HCT116 (cell line): ENCODE measurements around the gene OR10A5. TPM values are rescaled to one million over a fixed set of nuclear protein-coding genes. Genes with fewer than 3 reads are reported as not detected.
A peak's percentile ranks its signal among the peaks of the same experiment; 100 is the strongest.

Experiments
- ATAC-seq: fragments of 200-7000 bp; cut with Tn5 transposase; 2 replicates; pipeline ENCODE4 v1.9.1; 2020; ENCODE audit warnings: mild to moderate bottlenecking, moderate library complexity
- BruUV-seq: library from RNA; stranded (reverse); fragments of 400-500 nt; replicated peaks from 2 replicates; lab custom pipeline; 2021; lab: Mats Ljungman, UMichigan
- CTCF ChIA-PET: fragments of 300-600 bp; sonication (Branson Sonifier 250); formaldehyde crosslinking; loops from one replicate; lab custom pipeline; 2021; ENCODE audit warnings: antibody characterized with exemption; lab: Charles Lee
- POLR2A ChIA-PET: fragments of 300-600, 350-600 bp; sonication (Branson Sonifier 250); formaldehyde crosslinking; loops from one replicate; lab custom pipeline; 2021; ENCODE audit warnings: antibody characterized with exemption; lab: Charles Lee
- RAD21 ChIA-PET, 2 experiments: fragments of 300-600 bp; sonication (Branson Sonifier 250); formaldehyde crosslinking; loops; one replicate each; lab custom pipeline; 2023; ENCODE audit warnings: low total read pairs in 2 of 2; ENCODE audit not compliant: uncharacterized antibody in 2 of 2, unreplicated experiment in 2 of 2, low non-redundant PET in 1 of 2; lab: Charles Lee
- DNase-seq: peaks from one replicate; pipeline ENCODE4 v3.0.0-alpha.2; 2010; ENCODE audit warnings: low read depth, low spot score
- H2AFZ ChIP-seq: fragments of 200-600 bp; shearing (Covaris generic), sonication (generic); 2 replicates; pipeline ENCODE4 v1.6.1; 2017; ENCODE audit warnings: low read depth, mixed run types, mixed read lengths, antibody characterized with exemption, low read length; ENCODE audit not compliant: poor library complexity, severe bottlenecking
- H3K27ac ChIP-seq: 2 replicates; pipeline ENCODE4 v1.5.1; 2012; ENCODE audit warnings: low read depth, low read length
- H3K27me3 ChIP-seq: fragments of 200-600 bp; sonication (generic); 2 replicates; pipeline ENCODE4 v1.6.1; 2016; ENCODE audit warnings: mixed run types, low read length, mixed read lengths; ENCODE audit not compliant: insufficient read depth
- H3K36me3 ChIP-seq, 2 experiments: fragments of 200-500 bp in 1 of 2; fragments of 200-600 bp in 1 of 2; sonication (Bioruptor generic) in 1 of 2; sonication (generic) in 1 of 2; 2 replicates each; pipeline versions ENCODE4 v1.5.1 to v1.6.1; 2014 to 2016; ENCODE audit warnings: low read length in 2 of 2, inconsistent platforms in 1 of 2, mixed read lengths in 1 of 2, mixed run types in 1 of 2; ENCODE audit not compliant: insufficient read depth in 2 of 2, control insufficient read depth in 1 of 2
- H3K4me1 ChIP-seq, 2 experiments: fragments of 200-600 bp in 1 of 2; sonication (generic) in 1 of 2; 2 replicates each; pipeline versions ENCODE4 v1.5.1 to v1.6.1; 2012 to 2017; ENCODE audit warnings: low read length in 2 of 2, inconsistent platforms in 1 of 2, mild to moderate bottlenecking in 1 of 2, mixed read lengths in 1 of 2, mixed run types in 1 of 2, moderate library complexity in 1 of 2; ENCODE audit not compliant: insufficient read depth in 2 of 2, control insufficient read depth in 1 of 2
- H3K4me2 ChIP-seq: fragments of 200-600 bp; sonication (generic); 2 replicates; pipeline ENCODE4 v1.6.1; 2017; ENCODE audit warnings: mixed run types, low read length, mixed read lengths
- H3K4me3 ChIP-seq, 2 experiments: fragments of 200-600 bp in 1 of 2; sonication (generic) in 1 of 2; replicated peaks in 1 of 2; 2 replicates each; pipeline ENCODE4 v1.5.1; 2011 to 2016; ENCODE audit warnings: low read length in 2 of 2, control low read depth in 1 of 2, low read depth in 1 of 2, mild to moderate bottlenecking in 1 of 2, mixed read lengths in 1 of 2, mixed run types in 1 of 2
- H3K79me2 ChIP-seq: fragments of 200-600 bp; sonication (generic); 2 replicates; pipeline ENCODE4 v1.6.1; 2017; ENCODE audit warnings: mild to moderate bottlenecking, mixed run types, low read length, moderate library complexity, mixed read lengths; ENCODE audit not compliant: insufficient read depth
- H3K9ac ChIP-seq: fragments of 200-600 bp; sonication (generic); 2 replicates; pipeline ENCODE4 v1.6.1; 2016; ENCODE audit warnings: low read length, mixed read lengths
- H3K9me2 ChIP-seq: fragments of 200-600 bp; sonication (generic), shearing (Covaris generic); 2 replicates; pipeline ENCODE4 v1.6.1; 2017; ENCODE audit warnings: mixed run types, mild to moderate bottlenecking, moderate library complexity; ENCODE audit not compliant: insufficient read depth
- H3K9me3 ChIP-seq, 2 experiments: fragments of 200-500 bp in 1 of 2; fragments of 200-600 bp in 1 of 2; sonication (Bioruptor generic) in 1 of 2; sonication (generic) in 1 of 2; 2 replicates each; pipeline ENCODE4 v1.6.1; 2014 to 2017; ENCODE audit warnings: low read length in 2 of 2, mixed read lengths in 2 of 2, inconsistent platforms in 1 of 2, low read depth in 1 of 2, mild to moderate bottlenecking in 1 of 2, mixed run types in 1 of 2, moderate library complexity in 1 of 2; ENCODE audit not compliant: control insufficient read depth in 1 of 2, insufficient read depth in 1 of 2
- H4K20me1 ChIP-seq: fragments of 200-600 bp; sonication (generic), shearing (Covaris generic); 2 replicates; pipeline ENCODE4 v1.6.1; 2017; ENCODE audit warnings: mixed run types, mild to moderate bottlenecking, moderate library complexity; ENCODE audit not compliant: insufficient read depth
- CBX3 ChIP-seq: IDR thresholded peaks from 2 replicates; pipeline ENCODE4 v1.6.1; 2012; ENCODE audit warnings: low read depth
- EZH2 ChIP-seq: fragments of 200-600 bp; sonication (generic); IDR thresholded peaks from 2 replicates; pipeline ENCODE4 v1.6.1; 2017; ENCODE audit warnings: antibody characterized with exemption, mixed run types
- JUND ChIP-seq: IDR thresholded peaks from 2 replicates; pipeline ENCODE4 v1.6.1; 2012
- MAX ChIP-seq: IDR thresholded peaks from 2 replicates; pipeline ENCODE4 v1.6.1; 2012
- RAD21 ChIP-seq: IDR thresholded peaks from 2 replicates; pipeline ENCODE4 v1.6.1; 2012; ENCODE audit warnings: low read depth, mild to moderate bottlenecking
- REST ChIP-seq: IDR thresholded peaks from 2 replicates; pipeline ENCODE4 v1.6.1; 2012; ENCODE audit warnings: low read depth
- SIN3A ChIP-seq: IDR thresholded peaks from 2 replicates; pipeline ENCODE4 v1.6.1; 2012; ENCODE audit warnings: low read depth
- SP1 ChIP-seq: IDR thresholded peaks from 2 replicates; pipeline ENCODE4 v1.6.1; 2012; ENCODE audit warnings: low read depth
- SRF ChIP-seq: IDR thresholded peaks from 2 replicates; pipeline ENCODE4 v1.6.1; 2012; ENCODE audit warnings: low read depth
- TCF7L2 ChIP-seq: IDR thresholded peaks from 2 replicates; pipeline ENCODE4 v1.7.0; 2011; ENCODE audit warnings: borderline replicate concordance, inconsistent platforms; ENCODE audit not compliant: insufficient read depth, insufficient read length; ENCODE audit errors: extremely low read depth
- YY1 ChIP-seq: IDR thresholded peaks from 2 replicates; pipeline ENCODE4 v1.6.1; 2011; ENCODE audit warnings: low read length, low read depth, moderate library complexity, mild to moderate bottlenecking; ENCODE audit not compliant: insufficient replicate concordance; ENCODE audit errors: extremely low read depth
- ZBTB33 ChIP-seq: IDR thresholded peaks from 2 replicates; pipeline ENCODE4 v1.6.1; 2011; ENCODE audit warnings: mild to moderate bottlenecking, low read length, moderate library complexity; ENCODE audit not compliant: insufficient replicate concordance; ENCODE audit errors: extremely low read depth
- ZFX ChIP-seq: fragments of 450-650 bp; IDR thresholded peaks from 2 replicates; pipeline ENCODE4 v1.6.1; 2017
- ZNF274 ChIP-seq: fragments of 200-500 bp; sonication (Bioruptor generic); IDR thresholded peaks from 2 replicates; pipeline ENCODE4 v1.6.1; 2014; ENCODE audit warnings: mild to moderate bottlenecking, low read depth, low read length, inconsistent platforms
- intact Hi-C: fragments of 100-400 bp; cut with micrococcal nuclease; formaldehyde crosslinking; loops from 2 replicates; pipeline ENCODE4 v1.10.0; 2022
- total RNA-seq: library from RNA; stranded (reverse); gene quantifications from one replicate; pipeline ENCODE4 v1.2.1, GENCODE V29; 2021; ENCODE audit not compliant: unreplicated experiment

Gene OR10A5
- total RNA-seq, 1 experiment from 2014 or later: not detected

GRCh38 chr11:6817694-6818093, 27.8 kb upstream of the OR10A5 start:
- ChIA-PET CTCF (no interaction called here), POLR2A (no interaction called here), RAD21 (no interaction called here)
- Histone ChIP-seq H3K79me2 (no peaks in the 10 kb centered on the region), H3K9me2 (no peaks in the 10 kb centered on the region), H2AFZ (no peak overlapping the region), H3K9me3 (no peaks in the 10 kb centered on the region), H3K27ac (no peak overlapping the region), H3K36me3 (no peaks in the 10 kb centered on the region), H3K4me3 (no peak overlapping the region), H3K9ac (no peak overlapping the region), H4K20me1 (0 out of 2 replicates have a peak, but pooled peaks cover 3% of the 10 kb centered on the region), H3K4me1 (no peaks in the 10 kb centered on the region), H3K4me2 (no peak overlapping the region), H3K27me3 (no peaks in the 10 kb centered on the region; the same call in 1 of the 2 replicates)
- DNase-seq (no peak), ATAC-seq (peak; percentile 50; the same call in 1 of the 2 replicates)
- TF ChIP-seq SIN3A: no peak
- TF ChIP-seq JUND: no peak
- TF ChIP-seq RAD21: peak; percentile 33; the same call in 1 of the 2 replicates
- no peak for TF ChIP-seq MAX
- no peak for TF ChIP-seq CBX3
- no peak for TF ChIP-seq ZNF274
- TF ChIP-seq TCF7L2: no peak
- no peak for TF ChIP-seq SRF
- BruUV-seq: no TSS peak
- intact Hi-C loops: loop anchor here (10.0 kb wide), 1 partner anchor 457 kb away; no protein-coding TSS in a partner anchor

- RAD21 ChIA-PET: no interaction called here
- Histone ChIP-seq H3K9ac (no peak overlapping the region), H3K4me2 (no peak overlapping the region), H3K27me3 (no peaks in the 10 kb centered on the region), H3K36me3 (no peaks in the 10 kb centered on the region), H3K27ac (no peak overlapping the region), H3K4me3 (no peak overlapping the region), H3K9me3 (no peaks in the 10 kb centered on the region), H2AFZ (no peak overlapping the region), H3K4me1 (no peaks in the 10 kb centered on the region), H3K9me2 (no peaks in the 10 kb centered on the region), H3K79me2 (no peaks in the 10 kb centered on the region), H4K20me1 (0 out of 2 replicates have a peak, but pooled peaks cover 3% of the 10 kb centered on the region)
- no TSS peak for BruUV-seq
- ATAC-seq (no peak), DNase-seq (no peak)
- intact Hi-C loops: loop anchor here (10.0 kb wide), 1 partner anchor 456 kb away; no protein-coding TSS in a partner anchor
- CTCF ChIA-PET: no interaction called here
- POLR2A ChIA-PET: no interaction called here
- TF ChIP-seq JUND (no peak), ZBTB33 (no peak), SP1 (no peak), REST (no peak), YY1 (no peak), EZH2 (no peak), ZFX (no peak), CBX3 (no peak)
Observed at GRCh38 chr11:6818967-6819366, 26.5 kb upstream of the OR10A5 start.
